Tibial artery (tissue), 4 donors: Measurements from ENCODE around the gene BTC.

Source experiments
- DNase-seq, 2 donors: peaks; one replicate each; pipeline ENCODE4 v3.0.0-alpha.2; 2019
- H3K27ac ChIP-seq, 2 donors: fragments of 200-600 bp; sonication (generic) in 1 of 2; 1 replicate in 1 of 2; 2 replicates in 1 of 2; pipeline ENCODE4 v1.5.1; 2018 to 2019; ENCODE audit warnings: mild to moderate bottlenecking in 1 of 2
- H3K27me3 ChIP-seq, 2 donors: fragments of 200-600 bp; sonication (generic) in 1 of 2; one replicate each; pipeline versions ENCODE4 v1.5.1 to v1.6.0; 2016 to 2019
- H3K36me3 ChIP-seq, 3 donors: fragments of 200-600 bp; sonication (generic) in 2 of 3; one replicate each; pipeline ENCODE4 v1.5.1; 2016 to 2019; ENCODE audit warnings: mild to moderate bottlenecking in 2 of 3
- H3K4me1 ChIP-seq, 4 donors: fragments of 200-600 bp; sonication (generic) in 2 of 4; 1 replicate in 3 of 4; 2 replicates in 1 of 4; pipeline ENCODE4 v1.5.1; 2016 to 2019
- H3K4me3 ChIP-seq, 2 donors: fragments of 200-600 bp; sonication (generic) in 1 of 2; 1 replicate in 1 of 2; 2 replicates in 1 of 2; pipeline ENCODE4 v1.5.1; 2018 to 2019; ENCODE audit warnings: mild to moderate bottlenecking in 2 of 2
- H3K9me3 ChIP-seq, 3 donors: fragments of 200-600 bp; sonication (generic) in 1 of 3; one replicate each; pipeline ENCODE4 v1.5.1; 2016 to 2019
- intact Hi-C: fragments of 100-400 bp; cut with DNase I; formaldehyde crosslinking; loops from one replicate; pipeline ENCODE4 v1.15.0; 2023; ENCODE audit warnings: low total_unique reads
- TF ChIP-seq, protein P1 (sequence below), 2 experiments: fragments of 200-600 bp in 1 of 2; fragments of 450-650 bp in 1 of 2; IDR thresholded peaks; one replicate each; pipeline ENCODE4 v1.5.1; 2017 to 2019; ENCODE audit warnings: antibody characterized with exemption in 2 of 2, mild to moderate bottlenecking in 1 of 2, moderate library complexity in 1 of 2

The BTC gene, protein sequence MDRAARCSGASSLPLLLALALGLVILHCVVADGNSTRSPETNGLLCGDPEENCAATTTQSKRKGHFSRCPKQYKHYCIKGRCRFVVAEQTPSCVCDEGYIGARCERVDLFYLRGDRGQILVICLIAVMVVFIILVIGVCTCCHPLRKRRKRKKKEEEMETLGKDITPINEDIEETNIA

DNA sequence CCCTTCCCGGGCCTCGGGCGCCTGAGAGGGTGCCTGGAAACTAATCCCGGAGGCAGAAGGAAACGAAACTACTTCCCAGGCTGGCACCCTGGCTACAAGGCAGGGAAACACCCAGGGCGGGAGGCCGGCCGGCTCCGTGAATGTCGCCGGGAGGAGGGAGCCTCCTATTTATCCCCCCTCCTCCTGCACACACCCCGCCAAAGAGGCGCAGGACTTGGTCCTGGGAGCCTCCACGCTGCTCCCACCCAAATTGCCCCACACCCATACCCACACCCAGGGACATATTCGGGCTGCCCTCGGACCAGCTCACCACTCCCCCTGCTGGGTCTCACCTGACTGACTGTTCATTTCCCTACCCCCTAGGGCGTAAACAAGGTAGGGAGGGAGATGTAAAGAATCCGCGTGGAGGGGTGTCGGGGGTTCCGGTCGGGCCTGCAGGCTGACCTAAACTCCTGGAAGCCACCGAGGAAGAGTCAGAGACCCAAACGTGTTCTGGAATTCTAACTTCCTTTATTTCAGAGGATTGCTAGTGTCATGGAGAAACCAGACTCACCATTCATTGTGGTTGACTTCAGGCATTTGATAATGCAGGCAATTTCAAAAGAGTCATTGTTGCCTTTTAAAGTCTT is at the start of gene BTC:
Gene BTC (minus strand): TSS at position 142 of the 629 bp plus-strand sequence. CDS start 198 bp downstream, outside the sequence.
- no peaks in the 10 kb centered on the region for H3K9me3 ChIP-seq
- intact Hi-C loops = no loop called here
- H3K4me1 ChIP-seq = peaks cover 0 to 17% (median 10%) of the 10 kb centered on the region in 4 donors
- TF ChIP-seq, protein P1, sequence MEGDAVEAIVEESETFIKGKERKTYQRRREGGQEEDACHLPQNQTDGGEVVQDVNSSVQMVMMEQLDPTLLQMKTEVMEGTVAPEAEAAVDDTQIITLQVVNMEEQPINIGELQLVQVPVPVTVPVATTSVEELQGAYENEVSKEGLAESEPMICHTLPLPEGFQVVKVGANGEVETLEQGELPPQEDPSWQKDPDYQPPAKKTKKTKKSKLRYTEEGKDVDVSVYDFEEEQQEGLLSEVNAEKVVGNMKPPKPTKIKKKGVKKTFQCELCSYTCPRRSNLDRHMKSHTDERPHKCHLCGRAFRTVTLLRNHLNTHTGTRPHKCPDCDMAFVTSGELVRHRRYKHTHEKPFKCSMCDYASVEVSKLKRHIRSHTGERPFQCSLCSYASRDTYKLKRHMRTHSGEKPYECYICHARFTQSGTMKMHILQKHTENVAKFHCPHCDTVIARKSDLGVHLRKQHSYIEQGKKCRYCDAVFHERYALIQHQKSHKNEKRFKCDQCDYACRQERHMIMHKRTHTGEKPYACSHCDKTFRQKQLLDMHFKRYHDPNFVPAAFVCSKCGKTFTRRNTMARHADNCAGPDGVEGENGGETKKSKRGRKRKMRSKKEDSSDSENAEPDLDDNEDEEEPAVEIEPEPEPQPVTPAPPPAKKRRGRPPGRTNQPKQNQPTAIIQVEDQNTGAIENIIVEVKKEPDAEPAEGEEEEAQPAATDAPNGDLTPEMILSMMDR (IDR thresholded peaks at IDR 0.05) = peak; percentile 19 to 21
- no peaks in the 10 kb centered on the region for H3K36me3 ChIP-seq
- H3K27ac ChIP-seq = peak within 1 kb of the TSS; percentile 91 to 92
- no peaks in the 10 kb centered on the region for H3K27me3 ChIP-seq
- peak; percentile 23 to 74 for DNase-seq
- peak within 1 kb of the TSS; percentile 70 to 87 for H3K4me3 ChIP-seq

DNA sequence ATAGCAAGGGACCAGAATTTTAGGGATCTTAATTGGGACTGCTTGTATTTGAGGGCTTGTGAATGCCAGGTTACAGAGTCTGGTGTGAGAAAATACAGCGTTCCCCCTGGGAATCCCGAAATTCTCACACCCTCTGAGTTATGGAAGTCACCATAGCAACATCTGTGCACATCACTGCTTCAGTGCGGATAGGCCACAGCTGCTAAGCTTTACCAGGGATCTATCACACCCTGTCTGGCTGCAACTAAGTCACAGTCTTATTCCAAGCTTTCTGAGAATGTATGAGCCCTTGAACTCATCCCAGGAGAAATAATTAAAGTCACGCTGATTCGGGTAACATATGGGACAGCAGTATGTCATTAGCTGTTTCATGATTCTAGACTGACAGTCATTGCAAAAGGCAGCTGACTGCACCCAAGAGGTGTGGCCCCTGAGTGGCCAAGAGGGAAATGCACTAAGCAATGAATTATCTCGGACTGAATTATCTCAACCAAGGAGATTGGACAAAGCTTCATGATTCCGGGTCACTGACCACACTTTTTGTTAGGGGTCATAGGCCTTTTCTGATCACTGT is 46.7 kb upstream of the BTC start:
- no peaks in the 10 kb centered on the region for H3K9me3 ChIP-seq
- DNase-seq = no peak

DNA sequence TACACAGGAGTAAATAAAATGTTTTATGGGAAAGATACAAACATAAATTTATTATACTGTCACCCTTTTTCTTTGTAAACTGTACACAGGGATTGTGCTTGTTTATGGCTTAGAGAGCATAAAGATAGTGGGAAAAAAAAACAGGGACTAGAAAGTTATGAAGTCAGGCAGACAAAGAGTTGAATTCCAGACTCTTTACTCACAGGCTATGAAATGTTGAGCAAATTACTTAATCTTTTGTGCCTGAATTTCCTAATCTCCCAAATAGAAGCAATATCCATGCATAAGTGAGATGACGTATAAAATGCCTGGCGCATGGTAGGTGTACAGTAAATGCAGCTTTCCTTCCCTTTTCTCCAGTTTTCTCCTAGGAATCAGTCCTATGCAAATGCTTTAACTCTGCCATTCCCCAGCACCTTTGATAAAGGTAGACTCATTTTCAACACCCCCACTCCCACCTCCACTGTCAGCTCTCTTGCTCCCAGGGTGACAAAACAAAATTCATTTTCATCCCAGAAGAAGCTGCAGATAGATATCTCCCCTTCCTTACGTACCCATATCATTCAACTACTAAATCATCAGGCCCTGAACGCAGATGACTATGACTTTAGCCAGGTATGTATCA is 44.5 kb upstream of the BTC start:
- H3K36me3 ChIP-seq = no peaks in the 10 kb centered on the region
- H3K27ac ChIP-seq = no peak overlapping the region
- no peak for DNase-seq
- intact Hi-C loops = no loop called here
- no peaks in the 10 kb centered on the region for H3K4me1 ChIP-seq
- H3K4me3 ChIP-seq = no peak overlapping the region
- H3K27me3 ChIP-seq = no peaks in the 10 kb centered on the region
- no peaks in the 10 kb centered on the region for H3K9me3 ChIP-seq
- TF ChIP-seq, protein P1 (IDR thresholded peaks at IDR 0.05) = no peak

More for the DNA sequence above, 46.7 kb upstream of the BTC start:
- no peaks in the 10 kb centered on the region for H3K27me3 ChIP-seq
- no peaks in the 10 kb centered on the region for H3K4me1 ChIP-seq
- no peak overlapping the region for H3K4me3 ChIP-seq
- TF ChIP-seq, protein P1 (IDR thresholded peaks at IDR 0.05) = no peak
- H3K36me3 ChIP-seq = no peaks in the 10 kb centered on the region
- no peak overlapping the region for H3K27ac ChIP-seq
- intact Hi-C loops = no loop called here

DNA sequence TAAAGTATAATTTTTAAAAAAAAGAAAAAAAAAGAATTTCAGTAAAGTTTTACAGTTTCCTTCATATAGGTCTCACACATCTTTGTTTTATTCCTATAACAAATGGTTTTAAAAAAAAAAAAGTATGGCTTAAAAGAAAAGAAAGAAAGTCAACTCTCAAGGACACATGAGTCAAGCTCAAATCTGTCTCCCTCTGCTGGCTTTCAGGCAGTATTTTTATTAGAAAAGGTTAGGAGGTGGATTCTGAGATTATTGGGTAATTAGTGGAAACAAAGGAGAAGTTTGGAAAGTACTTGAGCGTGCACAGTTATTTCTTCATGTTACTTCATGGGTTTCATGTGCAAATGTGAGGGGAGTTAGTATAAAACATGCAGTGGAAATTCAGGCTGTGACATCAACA is 36.6 kb upstream of the BTC start:
- Histone ChIP-seq H3K27ac (no peak overlapping the region), H3K4me3 (no peak overlapping the region), H3K36me3 (no peaks in the 10 kb centered on the region), H3K27me3 (no peaks in the 10 kb centered on the region), H3K9me3 (no peaks in the 10 kb centered on the region), H3K4me1 (no peaks in the 10 kb centered on the region)
- no peak for DNase-seq
- intact Hi-C loops = no loop called here
- TF ChIP-seq, protein P1 (IDR thresholded peaks at IDR 0.05) = no peak

DNA sequence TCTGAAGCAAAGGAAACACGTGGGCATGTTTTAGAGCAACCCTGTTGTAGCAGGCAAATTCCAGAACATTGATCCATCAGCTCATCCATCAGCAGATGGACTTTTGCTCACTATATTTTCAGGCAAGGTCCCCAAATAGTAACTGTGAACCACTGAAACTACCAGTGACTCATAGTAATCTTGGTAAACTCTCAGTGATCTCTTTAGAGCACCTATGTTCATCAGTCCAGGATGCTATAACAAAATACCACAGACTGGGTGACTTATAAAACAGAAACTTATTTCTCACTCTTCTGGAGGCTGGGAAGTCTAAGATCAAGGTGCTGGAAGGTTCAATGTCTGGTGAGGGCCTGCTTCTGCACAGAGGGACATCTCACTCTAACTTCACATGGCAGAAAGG is 28.9 kb upstream of the BTC start:
- no peak overlapping the region for H3K4me3 ChIP-seq
- H3K36me3 ChIP-seq = no peaks in the 10 kb centered on the region
- intact Hi-C loops = no loop called here
- no peak overlapping the region for H3K27ac ChIP-seq
- no peak for DNase-seq
- H3K4me1 ChIP-seq = no peaks in the 10 kb centered on the region
- H3K9me3 ChIP-seq = no peaks in the 10 kb centered on the region
- TF ChIP-seq, protein P1 (IDR thresholded peaks at IDR 0.05) = no peak
- no peaks in the 10 kb centered on the region for H3K27me3 ChIP-seq
